ENCODE measurements around the gene MMD.

- TF ChIP-seq CTCF (IDR thresholded peaks at IDR 0.05 in 2 of 3, conservative IDR thresholded peaks at IDR 0.05 in 1 of 3; ENCODE audit: insufficient read depth in 2 of 3, low read depth in 1 of 3, low read length in 3 of 3) (no peak), ZBTB49 (CRISPR knock-in tag; IDR thresholded peaks at IDR 0.05; ENCODE audit: borderline replicate concordance) (no peak), ZNF76 (CRISPR knock-in tag; IDR thresholded peaks at IDR 0.05; ENCODE audit: borderline replicate concordance) (no peak), CBX5 (IDR thresholded peaks at IDR 0.05; ENCODE audit: borderline replicate concordance, low read depth) (no peak), ETV6 (IDR thresholded peaks at IDR 0.05; ENCODE audit: borderline replicate concordance in 1 of 2, low read depth in 2 of 2, low read length in 1 of 2) (no peak), ETV6 (CRISPR knock-in tag; IDR thresholded peaks at IDR 0.05; ENCODE audit: borderline replicate concordance) (no peak), LEF1 (IDR thresholded peaks at IDR 0.05) (no peak)
Measured at GRCh38 chr17:55430541-55431288, 9.1 kb upstream of the MMD start.

All from K562 (cell line).